Panc1 (cell line): ENCODE measurements around the gene MFSD2A.

Experiments used
- POLR2AphosphoS5 ChIP-seq: IDR thresholded peaks from 2 replicates; pipeline ENCODE4 v1.6.1; 2012; ENCODE audit warnings: mild to moderate bottlenecking, low read depth, low read length, moderate library complexity
- TF ChIP-seq, protein P1 (sequence below): fragments of 450-650 bp; IDR thresholded peaks from 2 replicates; pipeline ENCODE4 v1.5.1; 2017; ENCODE audit warnings: mild to moderate bottlenecking
- TF ChIP-seq, protein P2 (sequence below), 2 experiments: IDR thresholded peaks; 2 replicates each; pipeline ENCODE4 v1.6.1; 2011 to 2012; ENCODE audit warnings: low read depth in 2 of 2, control low read depth in 1 of 2, low read length in 1 of 2, mild to moderate bottlenecking in 1 of 2, moderate library complexity in 1 of 2; ENCODE audit not compliant: insufficient read depth in 1 of 2

DNA sequence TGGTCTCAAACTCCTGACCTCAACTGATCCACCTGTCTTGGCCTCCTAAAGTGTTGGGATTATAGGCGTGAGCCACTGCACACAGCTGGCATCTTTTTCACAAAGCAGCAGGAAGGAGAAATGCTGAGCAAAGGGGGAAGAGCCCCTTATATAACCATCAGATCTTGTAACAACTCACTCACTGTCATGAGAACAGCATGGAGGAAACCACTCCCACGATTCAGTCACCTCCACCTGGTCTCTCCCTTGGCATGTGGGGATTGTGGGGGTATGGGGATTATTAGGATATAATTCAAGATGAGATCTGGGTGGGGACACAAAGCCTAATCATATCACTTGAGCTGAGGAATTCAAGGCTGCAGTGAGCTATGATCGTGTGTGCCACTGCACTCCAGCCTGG lies 3.0 kb upstream of the MFSD2A start:
- TF ChIP-seq, protein P1, sequence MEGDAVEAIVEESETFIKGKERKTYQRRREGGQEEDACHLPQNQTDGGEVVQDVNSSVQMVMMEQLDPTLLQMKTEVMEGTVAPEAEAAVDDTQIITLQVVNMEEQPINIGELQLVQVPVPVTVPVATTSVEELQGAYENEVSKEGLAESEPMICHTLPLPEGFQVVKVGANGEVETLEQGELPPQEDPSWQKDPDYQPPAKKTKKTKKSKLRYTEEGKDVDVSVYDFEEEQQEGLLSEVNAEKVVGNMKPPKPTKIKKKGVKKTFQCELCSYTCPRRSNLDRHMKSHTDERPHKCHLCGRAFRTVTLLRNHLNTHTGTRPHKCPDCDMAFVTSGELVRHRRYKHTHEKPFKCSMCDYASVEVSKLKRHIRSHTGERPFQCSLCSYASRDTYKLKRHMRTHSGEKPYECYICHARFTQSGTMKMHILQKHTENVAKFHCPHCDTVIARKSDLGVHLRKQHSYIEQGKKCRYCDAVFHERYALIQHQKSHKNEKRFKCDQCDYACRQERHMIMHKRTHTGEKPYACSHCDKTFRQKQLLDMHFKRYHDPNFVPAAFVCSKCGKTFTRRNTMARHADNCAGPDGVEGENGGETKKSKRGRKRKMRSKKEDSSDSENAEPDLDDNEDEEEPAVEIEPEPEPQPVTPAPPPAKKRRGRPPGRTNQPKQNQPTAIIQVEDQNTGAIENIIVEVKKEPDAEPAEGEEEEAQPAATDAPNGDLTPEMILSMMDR, result no peak
- TF ChIP-seq, protein P2, sequence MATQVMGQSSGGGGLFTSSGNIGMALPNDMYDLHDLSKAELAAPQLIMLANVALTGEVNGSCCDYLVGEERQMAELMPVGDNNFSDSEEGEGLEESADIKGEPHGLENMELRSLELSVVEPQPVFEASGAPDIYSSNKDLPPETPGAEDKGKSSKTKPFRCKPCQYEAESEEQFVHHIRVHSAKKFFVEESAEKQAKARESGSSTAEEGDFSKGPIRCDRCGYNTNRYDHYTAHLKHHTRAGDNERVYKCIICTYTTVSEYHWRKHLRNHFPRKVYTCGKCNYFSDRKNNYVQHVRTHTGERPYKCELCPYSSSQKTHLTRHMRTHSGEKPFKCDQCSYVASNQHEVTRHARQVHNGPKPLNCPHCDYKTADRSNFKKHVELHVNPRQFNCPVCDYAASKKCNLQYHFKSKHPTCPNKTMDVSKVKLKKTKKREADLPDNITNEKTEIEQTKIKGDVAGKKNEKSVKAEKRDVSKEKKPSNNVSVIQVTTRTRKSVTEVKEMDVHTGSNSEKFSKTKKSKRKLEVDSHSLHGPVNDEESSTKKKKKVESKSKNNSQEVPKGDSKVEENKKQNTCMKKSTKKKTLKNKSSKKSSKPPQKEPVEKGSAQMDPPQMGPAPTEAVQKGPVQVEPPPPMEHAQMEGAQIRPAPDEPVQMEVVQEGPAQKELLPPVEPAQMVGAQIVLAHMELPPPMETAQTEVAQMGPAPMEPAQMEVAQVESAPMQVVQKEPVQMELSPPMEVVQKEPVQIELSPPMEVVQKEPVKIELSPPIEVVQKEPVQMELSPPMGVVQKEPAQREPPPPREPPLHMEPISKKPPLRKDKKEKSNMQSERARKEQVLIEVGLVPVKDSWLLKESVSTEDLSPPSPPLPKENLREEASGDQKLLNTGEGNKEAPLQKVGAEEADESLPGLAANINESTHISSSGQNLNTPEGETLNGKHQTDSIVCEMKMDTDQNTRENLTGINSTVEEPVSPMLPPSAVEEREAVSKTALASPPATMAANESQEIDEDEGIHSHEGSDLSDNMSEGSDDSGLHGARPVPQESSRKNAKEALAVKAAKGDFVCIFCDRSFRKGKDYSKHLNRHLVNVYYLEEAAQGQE (IDR thresholded peaks at IDR 0.05; ENCODE audit: insufficient read depth in 1 of 2, low read depth in 2 of 2, low read length in 1 of 2), result no peak
- TF ChIP-seq POLR2AphosphoS5, result no peak
